HG03196 (cell line): ENCODE results near the gene EBF4.

Source experiments
- ATAC-seq: cut with Tn5 transposase; IDR thresholded peaks from one replicate; pipeline ENCODE4 v1.9.1; 2021; ENCODE audit not compliant: unreplicated experiment

EBF4 gene

DNA sequence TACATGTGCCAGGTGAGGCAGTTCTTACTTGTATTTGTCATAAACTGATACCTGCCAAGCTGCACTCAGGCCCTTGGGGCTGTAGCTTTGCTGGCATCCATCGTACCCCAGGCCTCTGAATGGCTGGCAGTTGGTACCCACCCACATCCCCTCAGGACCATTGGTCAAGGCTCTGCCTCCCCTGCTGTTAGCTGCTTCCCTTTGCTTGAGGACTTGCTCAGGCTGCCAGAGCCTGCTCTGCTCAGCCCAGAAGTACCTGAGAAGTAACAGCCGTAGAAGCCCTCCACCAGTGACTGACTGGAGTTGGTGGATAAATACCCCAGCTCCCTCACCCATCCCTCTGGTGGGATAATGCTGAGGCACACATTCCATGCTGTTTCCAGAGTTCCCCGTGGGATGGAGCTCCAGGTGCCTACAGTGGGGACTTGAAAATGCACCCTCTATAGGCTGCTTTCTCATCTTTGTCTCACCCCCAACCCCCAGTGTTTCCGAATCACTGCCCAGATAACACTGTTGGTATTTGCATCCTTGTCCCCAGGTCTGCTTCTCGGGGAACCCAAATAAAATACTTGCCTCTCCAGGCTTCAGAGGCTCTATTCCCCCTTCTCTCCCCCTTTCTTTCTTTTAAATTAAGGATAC is 7.3 kb downstream of the EBF4 start:
- ATAC-seq = no peak

DNA sequence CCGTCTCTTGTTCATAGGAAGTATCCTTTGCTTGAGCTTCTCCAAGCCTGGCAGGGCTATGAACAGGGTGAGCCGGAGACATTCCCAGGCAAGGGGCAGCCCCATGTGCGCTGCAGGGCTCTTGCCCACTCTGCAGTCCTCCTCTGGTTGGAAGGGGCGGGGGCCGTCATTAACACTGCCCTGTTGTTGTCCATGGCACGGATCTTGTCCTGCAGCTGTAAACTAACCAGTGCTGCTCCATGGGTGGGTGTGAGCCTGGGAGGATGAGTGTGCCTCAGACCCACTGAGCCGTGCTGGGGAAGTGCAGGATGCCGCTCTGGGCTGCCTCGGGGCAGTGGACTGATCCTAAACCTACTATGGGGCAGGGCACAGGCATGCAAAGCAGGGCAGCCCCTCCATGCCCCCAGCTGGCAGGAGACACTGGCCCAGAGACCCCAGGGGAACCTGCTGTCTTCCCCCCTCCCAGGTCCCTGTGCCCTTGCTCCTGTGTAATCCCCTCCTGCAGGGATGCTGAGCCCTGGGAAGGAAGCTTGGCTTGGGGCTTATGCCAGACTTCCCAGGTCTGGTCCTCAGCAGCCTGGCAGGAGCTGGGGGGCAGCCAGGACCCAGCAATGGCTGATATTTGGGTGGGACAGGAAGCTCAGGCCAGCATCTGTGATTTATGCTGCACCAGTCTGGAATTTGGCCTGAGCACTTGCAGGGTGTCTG is 8.5 kb downstream of the EBF4 start:
- no peak for ATAC-seq

DNA sequence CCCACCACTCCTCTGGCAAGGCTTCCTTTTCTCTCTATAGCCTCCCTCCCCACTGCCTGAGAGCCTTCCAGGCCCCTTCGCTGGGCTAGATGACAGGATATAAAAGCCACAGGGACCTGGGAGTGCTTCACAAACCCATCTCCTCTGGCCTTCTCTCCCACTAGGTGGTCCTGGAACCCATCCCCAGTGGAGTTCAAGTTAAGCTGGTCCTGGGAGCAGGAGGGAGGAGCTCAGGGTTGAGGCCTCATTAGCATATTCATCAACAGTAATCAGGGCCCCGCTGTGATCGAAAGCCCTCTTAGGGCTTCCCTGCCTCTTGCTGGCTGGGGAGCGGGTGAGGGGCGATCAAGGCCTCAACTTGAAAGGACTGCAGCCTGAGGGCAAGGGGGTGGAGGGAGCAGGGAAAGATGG is 9.1 kb downstream of the EBF4 start:
- ATAC-seq = no peak

DNA sequence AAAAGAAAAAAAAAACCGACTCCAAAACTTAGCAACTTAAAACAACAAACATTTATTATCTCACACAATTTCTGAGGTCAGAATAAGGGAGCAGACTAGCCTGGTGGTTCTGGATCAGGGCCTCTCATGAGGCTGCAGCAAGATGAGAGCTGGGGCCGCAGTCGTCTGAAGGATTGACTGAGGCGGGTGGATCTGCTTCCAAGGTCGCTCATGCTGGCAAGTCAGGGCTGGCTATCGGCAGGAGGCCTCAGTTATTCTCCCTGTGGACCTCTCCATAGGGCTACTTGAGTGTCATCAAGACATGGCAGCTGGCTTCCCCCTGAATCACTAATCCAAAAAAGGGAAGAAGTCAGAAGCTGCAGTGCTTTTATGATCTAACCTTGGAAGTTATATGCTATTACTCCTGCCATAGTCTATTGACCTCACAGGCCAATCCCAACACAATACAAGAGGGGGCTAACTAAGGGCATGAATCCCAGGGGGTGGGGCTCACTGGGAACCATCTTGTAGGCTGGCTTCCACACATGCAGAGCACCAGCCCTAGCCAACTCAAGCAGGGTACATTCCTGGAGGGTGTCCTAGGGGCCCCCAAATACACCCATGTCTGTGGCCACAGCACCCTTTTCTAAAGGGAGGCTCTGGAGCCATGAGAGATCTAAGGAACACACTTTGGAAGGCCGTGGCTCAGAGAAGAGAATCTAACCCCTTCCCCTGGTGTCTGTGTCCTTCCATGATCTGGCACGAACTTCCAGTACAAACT is 11.3 kb downstream of the EBF4 start:
- no peak for ATAC-seq

DNA sequence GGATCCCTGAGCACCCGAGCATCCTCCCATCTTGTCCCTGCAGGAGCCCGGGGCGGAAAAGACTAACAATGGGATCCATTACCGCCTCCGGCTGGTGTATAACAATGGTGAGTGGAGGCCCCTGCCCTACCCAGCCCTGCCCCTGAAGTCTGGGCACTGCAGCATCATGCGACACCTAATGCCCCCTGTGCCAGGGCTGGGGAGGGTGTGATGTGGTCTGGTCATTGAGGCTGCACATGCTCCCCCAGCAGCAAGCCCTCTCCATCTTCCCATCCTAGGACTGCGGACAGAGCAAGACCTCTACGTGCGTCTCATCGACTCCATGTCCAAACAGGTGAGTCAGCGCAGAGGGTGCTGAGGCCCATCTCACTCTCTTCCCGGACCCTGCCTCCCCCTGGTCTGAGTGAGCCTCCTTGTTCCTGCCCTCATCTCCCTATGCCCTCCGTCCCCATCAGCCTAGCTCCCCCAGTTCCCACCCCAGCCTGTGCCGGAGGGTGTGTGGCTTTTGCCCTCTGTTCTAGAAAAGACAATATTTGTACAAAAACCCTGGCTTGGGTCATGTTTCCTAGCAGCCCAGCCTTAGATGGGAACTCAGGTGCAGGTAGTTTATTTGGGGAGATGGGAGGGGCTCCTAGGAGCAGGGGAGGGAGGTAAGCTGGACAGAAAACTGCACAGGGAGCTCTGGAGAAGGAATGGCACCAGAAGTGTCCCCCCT is 13.5 kb downstream of the EBF4 start:
- ATAC-seq = no peak

DNA sequence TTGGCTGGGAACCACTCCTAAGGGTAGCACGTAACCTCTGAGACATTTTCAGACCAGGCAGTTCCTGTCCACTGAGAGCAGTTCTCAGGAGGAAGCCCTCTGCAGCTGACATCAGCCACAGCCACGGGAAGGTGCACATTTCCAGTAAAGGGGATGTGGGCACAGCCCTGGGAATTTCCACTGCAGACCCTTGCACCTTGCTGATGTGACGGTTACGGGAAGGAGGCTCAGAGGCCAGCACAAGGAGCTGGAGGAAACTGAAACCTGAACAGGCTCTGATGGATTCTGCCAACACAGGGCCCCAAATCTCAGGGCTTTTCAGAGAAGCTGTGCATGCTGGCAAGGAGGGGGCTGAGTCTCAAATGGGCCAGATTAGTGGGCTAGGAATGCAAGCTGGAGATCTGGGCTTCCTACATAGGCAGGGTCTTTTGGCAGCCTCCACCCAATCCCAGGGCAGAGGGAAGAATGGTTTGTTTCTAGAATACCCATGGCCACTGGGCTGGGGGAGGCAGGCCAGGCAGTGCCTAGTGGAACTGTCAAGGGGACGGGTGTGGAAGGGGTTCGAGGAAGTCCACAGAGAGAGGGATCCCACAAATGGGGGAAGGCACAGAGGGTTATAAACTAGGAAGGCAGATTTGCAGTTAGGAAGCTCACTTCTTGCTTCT is 14.2 kb downstream of the EBF4 start:
- no peak for ATAC-seq

DNA sequence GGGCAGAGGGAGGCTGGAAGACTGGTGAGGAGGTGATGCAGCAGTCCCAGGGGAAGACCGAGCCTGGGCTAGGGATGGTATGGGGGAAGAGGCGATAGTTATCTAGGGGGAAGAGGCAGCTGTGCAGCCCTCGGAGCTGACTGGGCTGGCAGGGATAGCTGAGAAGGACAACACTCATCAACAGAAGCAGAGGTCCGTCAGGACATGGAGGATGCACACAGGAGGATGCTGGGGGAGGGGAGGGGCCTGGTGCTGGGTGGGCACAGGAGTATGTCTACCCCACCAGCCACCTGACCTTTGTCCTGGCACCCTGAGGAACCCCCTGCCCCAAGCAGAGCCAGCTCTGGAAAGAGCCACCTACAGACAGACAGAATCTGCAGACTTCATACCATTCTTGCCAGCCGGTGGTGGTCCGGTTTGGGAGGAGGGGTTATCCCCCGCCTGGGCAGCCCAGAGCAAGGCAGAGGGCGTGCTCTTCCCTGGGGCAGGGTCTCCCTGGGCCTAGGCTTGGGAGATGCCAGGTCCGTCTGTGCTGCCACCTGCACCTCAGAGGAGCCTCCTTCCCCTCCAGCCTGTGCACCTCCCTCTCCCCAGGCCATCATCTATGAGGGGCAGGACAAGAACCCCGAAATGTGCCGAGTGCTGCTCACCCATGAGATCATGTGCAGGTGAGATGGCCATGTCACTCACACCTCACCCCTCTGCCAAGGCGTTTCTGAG is 14.9 kb downstream of the EBF4 start:
- no peak for ATAC-seq

DNA sequence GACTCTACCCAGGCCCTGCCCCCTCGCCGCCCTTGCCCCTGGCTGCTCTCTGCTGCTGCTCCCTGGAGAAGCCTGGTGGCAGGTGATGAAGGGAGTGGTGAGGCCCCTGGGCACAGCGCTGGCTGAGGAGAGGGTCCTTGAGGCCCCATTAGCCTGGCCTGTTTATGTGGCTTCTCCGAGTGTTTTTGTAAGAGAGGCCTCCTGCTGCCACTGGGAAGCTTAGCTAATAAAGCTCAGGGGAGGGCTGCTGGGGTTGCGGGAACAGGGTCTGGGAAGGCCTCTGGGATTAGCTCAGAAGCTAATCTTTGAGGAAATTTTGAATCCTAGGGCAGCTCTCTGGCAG is 15.5 kb downstream of the EBF4 start:
- ATAC-seq = no peak

DNA sequence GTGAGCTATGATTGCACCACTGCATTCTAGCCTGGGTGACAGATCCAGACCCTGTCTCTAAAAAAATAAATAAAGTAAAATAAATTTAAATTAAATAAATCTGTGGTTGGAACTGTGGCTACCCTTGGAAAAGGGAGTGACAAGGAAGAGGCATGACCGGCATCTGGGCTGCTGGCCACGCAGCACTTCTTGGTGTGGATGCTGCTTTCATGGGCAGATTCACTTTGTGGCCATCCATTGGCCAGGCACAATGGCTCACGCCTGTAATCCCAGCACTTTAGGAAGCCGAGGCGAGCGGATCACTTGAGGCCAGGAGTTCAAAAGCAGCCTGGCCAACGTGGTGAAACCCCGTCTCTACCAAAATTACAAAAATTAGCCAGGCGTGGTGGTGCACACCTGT is 16.1 kb downstream of the EBF4 start:
- ATAC-seq = no peak

DNA sequence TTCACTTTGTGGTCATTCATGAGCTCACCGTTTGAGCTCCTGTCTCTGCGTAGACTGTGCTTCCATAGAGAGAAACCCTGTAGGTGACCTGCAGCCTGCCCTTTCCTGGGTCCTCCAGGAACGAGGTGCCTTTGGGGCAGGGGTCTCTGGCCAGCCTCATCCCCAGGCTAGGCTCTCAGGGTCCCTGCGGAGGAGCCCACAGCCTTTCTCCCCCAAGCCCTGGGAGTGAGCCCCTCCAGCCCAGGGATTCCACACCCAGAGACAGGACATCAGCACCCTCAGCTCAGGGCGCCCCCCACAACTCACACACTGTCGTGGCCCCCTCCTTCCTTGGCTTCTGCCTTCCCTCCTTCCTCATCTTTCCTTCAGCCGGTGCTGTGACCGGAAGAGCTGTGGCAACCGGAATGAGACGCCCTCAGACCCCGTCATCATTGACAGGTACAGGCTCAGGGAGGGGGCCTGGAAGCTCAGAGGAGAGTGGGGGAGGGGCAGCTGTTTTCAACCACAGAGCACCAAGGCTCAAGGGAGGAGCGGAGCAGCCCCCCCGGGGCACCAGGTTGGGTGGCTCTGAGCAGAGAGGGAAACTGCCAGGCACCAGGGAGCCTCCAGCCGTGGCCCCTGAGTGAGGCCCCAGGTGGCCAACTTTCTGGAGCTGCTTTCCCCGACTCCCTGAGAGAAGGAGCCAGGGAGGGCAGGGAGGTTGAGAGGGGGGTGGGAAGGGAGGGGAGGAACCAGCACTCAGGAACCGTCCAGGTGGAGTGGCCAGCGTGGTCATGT is 16.8 kb downstream of the EBF4 start:
- no peak for ATAC-seq

DNA sequence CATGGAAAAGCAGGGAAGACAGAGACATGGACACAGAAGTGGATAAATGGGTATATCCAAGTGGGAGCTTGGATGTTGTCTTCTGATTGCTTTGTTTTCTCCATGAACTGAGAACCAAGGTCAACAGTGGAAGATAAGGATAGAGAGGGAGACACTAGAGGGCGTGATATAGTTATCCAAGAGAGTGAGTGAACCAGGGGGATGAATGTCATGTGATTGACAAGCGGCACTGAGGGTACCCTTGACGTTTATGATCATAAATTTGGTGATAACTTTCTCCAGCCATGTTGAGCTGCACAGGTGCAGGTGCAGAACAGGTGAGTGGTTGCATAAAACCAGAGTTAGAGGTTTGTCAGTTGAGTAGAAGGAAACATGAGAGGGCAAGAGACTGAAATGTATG is 20.7 kb downstream of the EBF4 start:
- no peak for ATAC-seq

DNA sequence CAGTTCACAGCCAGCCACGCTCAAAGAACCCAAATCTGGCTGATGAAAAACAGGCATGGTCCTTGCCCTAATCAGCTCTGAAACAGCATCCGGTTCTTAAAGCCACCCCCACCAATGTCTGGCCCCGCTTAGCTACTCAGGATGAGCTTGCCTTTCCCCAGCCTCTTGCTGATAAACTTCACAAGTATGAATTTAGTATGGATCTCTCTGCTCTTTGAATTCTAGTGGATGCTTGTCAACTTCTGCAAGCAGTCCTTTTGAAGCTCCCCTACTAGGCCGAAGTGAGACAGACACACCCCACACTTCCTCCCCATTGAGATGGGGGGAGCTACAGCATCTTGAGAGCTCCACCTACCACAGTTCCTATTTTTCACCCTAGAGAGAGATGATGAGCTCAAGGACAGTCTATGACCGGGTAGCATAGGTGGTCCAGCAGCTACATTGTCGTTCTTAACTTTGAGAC is 36.7 kb downstream of the EBF4 start:
- no peak for ATAC-seq

DNA sequence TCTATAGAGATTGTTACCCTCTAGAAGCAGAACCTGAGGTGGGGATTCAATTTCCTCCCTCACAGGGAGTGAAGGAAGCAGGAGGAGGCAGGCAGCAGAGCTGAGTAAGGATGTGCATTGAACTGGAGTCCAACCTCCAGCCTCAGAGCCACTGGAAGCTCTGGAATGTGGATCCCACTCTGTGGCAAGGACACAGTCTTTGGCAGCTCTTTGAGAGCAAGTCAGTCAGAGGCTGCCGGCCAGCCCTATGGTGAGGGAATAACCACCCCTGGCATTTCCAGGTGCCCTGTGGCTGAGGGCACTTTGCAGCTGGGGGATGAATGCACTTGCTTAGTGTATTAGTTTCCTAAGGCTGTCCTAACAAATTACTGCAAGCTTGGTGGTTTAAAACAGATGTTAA is 37.2 kb downstream of the EBF4 start:
- ATAC-seq = no peak

DNA sequence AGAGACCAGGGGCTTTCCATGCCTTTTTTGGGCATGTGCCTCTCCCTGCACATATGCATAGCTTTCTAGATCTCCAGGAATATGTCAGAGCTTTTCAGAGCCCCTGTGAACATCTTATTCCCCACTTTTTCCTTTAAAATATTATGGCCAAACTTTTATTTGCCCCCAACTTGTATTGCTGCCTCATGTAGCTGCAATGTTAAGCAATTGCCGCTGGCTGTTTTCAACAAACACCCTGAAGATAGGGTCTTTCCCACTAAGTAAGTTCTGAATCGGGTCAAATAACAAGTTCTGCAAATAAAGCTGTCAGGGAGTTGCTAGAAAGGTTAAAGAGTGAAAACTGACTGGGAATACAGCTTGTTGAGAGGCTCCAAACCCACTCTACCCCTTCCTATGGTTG is 42.3 kb downstream of the EBF4 start:
- no peak for ATAC-seq

DNA sequence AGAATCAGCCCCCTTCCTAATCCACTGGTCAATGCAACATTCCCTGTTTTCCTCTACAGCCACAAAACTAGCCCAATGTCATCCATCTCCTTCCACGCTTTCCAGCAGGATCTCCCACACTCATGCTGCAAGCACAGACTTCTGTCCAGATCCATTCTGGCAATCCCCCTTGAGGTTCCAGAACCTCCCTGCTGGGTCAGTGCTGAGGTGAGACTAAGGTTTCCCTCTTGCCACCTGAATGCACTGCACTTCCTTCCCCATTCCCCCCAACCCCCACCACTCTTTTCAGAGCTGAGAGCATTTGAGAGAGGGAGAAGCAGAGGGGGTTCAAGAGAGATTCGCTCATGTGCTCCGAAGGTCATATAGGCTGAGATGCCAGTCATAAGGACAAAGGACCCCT is 43.9 kb downstream of the EBF4 start:
- no peak for ATAC-seq

DNA sequence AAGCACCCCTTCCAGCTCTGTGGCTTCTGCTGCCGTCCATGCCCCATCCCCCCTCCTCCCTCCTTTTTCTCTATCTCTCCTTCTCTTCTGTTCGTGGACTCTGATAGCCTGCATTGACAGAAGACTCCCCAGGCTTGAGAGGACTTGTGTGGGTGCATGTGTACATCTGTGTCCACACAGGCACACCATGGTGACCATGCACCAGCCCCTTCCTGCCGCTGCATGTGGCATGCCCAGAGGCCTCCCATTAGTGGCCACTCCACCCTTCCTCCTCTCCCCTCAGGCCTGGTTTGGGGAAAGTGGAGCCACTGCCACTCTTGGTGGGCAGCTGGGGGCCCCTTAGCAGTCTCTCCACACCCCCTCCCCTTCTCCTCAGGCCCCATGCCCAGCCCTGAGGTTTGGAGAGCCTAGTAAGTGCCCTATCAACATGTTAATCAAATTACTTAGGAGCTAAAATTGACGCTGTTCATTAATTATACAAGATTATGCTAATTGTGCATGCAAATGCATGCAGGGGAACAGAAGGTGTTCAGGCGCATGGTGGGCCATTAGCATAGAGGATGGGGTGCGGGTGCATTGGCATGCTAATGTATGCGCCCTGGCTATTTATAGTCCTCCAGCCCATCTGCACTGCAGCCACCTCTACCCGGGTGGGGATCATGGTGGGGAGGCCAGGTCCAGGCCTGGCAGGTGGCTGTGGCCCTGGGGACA is 45.9 kb downstream of the EBF4 start:
- no peak for ATAC-seq

DNA sequence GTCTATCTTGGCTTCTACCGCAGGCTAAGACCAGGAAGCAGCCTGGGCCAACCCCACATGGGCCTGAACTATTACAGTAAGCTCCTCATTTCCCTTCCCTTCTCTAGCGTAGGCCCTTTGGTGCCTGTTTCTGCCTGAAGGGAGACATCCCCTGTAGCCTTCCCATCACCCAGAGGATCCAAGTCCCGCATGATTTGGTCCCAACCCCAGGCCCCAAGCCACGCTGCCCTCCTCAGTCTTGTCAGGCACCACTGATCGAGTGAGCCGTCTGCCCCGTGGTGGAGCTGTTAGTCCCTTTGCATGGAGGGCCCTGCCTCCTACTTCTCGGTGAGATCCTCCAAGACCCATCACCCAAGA is 46.4 kb downstream of the EBF4 start:
- ATAC-seq = no peak

DNA sequence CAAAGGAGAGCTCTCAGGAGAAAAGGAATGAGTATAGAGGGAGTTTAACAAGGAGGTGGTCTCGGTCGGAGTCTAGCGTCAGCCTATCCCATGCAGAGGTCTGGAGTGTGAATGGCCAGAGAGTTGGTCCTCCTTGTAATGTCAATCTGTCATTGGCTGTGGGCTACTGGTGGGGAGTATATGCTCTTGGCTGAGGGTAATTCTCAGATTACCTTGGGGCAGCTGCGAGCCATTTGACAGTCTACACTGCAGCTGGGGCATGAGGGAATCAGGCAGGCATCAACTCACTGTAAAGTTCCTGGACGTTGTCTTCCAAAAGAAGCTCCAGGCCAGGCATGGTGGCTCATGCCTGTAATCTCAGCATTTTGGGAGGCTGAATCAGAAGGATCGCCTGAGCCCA is 48.1 kb downstream of the EBF4 start:
- ATAC-seq = no peak

DNA sequence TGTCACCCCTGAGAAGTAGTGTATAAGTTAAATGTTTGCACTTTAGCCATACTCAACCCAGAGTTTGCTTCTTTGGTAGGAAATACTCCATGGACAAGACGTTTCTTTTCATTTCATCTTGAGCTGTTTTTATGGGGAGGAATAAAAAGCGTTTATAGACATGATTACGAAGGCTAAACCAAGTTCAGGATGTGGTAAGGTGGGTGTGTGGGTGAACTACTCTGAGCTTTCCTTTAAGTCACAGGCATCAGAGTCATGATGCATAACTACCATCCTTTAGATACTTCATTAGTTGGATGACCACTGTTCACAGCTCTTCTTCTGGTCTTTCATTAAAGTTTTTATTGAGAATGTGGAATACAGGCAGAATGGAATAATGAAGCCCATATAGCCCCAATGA is 48.9 kb downstream of the EBF4 start:
- no peak for ATAC-seq
